GM21447 (cell line): ENCODE data around the gene ZNF740.

Experiments used
- ATAC-seq: cut with Tn5 transposase; IDR thresholded peaks from one replicate; pipeline ENCODE4 v1.9.1; 2021; ENCODE audit not compliant: unreplicated experiment

The ZNF740 gene

DNA sequence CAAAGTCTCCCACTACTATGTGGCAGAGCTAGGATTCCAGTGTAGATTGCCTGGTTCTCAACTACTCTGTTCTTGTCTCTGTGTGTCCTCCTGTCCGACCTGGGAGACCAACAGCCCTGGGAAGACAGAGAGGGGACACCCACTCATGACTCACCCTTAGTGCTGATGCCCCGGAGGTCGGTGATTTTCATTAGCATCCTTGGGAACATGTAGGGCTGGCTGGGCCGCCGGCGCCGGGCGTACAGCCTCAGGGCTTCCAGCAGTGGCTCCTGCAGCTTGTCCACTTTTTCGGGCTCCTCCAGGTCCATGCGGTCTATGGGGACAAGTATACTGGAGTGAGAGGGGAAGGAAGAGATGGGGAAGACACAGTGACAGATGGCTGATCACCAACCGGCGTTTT is 32.4 kb downstream of the ZNF740 start:
- no peak for ATAC-seq

DNA sequence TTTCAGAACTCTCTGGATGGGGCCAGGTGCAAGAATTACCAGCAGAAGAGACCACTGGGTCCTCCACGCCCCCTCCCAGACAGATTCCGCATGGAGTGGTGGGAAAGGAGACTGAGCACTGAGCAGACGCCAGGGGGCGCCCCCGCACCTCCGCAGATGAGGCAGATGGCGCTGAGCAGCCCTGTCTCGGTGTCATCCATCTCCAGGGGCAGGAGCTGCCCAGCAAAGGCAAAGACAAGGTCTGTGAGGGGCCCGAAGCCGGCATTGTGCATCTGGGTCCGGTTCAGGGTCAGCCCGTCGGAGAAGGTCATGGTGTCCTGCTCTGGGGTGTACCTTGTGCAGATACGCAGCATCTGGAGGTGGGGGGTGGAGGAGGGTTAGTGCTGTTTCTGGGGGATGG is 32.8 kb downstream of the ZNF740 start:
- ATAC-seq: no peak

DNA sequence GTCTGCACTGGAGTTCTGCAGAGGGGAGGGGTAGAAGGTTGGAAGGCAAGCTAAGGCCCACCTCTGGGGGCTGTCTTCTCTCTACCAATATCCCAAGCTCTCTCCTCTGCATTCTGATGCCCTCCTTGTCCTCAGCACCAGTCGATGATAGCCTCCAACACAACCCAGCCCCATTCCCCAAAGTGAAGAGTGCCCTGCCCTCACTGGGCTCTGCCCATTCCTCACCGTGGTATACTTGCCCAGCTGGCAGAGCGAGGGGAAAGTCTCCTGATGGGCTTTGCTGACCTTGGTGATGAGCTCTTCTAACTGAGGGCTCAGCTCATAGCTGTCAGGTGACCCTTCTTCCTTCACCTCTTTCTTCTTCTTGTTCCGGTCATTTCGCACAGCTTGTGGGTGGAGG is 33.7 kb downstream of the ZNF740 start:
- no peak for ATAC-seq

DNA sequence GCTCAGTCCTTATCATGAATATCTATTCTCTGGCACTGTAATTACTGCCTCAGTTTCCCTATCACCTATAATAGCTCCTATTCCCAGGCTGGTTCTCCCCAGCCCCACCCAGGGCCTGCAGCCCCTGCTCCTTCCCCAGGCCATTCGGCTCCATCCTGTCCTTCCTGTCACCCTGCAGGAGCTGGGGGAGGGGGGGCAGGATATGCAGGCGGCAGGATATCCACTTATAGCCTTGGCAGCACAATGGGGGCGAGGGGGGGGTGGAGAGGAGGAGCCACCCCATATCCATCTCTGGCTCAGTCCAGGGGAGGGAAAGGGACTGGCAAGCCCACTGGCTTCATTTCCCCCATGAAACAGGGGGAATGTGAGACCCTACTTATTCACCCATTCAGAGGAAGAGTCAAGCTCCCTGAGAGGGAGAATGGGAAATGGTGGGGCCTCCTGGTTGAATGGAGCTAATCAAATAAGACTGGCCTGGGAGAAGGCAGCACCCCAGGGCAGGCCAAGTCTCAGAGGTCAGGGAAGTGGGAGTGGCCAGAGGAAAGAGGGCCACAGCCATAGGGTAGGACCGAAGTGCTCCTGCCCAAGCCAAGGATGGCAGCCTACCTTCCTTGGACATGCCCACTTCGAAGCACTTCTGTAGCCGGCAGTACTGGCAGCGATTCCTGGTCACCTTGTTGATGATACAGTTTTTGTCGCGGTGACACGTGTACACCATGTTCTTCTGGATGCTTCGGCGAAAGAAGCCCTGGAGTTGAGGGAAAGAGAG is 34.3 kb downstream of the ZNF740 start:
- ATAC-seq: no peak

DNA sequence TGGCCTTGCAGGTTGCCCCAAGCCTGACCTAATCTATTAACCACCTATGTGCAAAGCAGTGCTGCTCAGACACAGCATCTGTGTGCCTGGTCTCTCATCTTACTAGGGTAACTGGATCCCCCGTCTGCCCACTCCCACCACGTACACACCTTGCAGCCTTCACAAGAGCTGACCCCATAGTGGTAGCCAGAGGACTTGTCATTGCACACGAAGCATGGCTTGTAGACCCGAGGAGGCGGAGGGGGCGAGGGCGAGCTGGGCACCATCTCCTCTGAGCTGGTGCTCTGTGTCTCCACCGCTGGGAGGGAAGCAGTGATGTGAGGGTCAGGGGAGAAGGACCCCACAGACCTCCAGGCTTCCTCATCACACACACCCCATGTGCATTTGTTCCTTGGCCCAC is 35.0 kb downstream of the ZNF740 start:
- no peak for ATAC-seq

DNA sequence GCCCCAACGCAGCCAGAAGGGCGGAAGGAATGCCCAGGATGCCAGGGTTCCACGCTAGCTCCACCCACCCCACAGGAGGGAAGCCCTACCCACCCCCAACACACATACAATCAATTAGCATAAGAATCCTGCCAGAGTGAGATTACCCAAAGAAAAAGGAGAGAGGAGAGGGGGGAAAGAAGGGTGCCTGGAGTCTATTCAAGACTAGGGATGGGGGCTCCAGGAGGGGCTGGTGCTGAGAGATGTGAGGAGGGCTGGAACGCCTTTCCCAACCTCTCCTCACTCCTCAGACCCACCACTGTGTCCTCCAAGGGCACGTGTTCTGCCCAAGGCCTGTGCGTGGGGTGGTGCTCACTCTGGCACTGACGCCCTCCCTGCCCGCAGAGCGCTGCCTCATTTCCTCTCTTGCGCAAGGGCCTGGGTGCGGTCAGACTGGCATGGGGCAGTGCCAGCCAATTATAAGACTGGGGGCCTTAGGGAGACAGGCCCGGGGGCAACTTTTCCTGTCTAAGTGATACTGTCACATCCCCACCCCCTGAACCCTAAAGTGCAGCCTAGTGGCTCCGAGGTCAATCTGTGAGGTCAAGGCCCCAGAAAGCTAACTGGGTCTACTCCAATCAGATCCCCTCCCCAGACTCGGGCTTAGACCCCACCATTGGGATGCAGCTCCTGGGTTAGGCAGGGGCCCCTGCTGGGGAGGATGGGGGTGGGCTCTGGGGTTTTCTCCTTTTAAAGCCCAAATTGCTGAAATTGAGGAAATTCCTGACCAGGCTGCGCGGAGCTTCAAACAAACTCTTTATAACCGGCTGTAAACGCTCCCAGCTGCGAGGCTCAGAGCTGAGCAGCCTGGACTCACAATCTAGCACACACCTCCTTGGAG is 36.8 kb downstream of the ZNF740 start:
- ATAC-seq: no peak

DNA sequence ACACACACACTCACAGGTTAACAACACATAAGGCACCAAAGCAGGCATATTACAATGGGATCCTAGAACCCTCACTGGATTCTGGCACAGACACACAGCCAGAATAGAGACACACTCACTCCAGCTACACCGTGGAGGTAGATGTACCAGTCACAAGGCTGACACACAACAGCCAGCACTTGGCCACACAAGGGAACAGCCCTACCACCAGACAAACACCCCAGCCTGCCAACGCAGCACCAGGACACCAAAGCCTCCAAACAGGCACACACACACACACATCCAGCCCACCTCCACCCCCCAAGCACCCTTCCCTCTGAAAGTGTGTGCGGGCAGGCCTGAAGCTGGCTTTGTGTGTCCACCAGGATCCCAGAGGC is 37.4 kb downstream of the ZNF740 start:
- no peak for ATAC-seq

DNA sequence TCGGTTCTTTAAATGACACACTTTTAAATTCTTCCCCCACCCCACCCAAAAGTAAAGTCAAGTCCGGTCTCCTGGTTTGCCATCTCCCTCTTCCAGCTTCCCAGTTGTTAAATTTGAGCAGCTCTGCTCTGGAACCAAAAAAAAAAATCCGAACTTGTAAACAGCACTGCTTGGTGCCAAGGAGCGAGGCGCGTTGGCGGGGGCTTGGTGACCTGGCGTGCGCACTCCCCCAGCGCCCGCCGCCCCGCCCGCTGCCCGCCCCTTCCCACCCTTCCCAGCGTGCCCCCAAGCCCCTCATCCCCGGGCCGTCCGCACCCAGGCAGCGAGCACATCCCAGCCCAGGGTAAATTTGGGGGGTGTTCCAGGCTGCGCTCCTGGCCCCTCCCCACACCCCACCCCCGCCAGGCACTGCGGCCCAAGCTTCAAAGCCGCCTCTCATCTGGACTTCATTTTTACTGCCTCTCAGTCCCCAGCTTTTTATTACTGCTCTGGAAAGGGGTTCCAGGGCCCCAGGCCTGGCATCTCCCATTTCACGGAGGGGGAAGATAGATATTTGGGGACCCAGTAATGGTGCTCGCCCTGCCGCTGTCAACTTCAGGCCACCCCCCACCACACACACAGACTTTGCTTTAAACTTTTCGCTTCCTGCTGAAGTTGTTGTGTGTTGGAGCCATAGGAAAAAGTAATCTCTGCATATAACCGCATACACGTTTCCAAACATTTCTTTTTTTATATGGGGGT is 38.2 kb downstream of the ZNF740 start:
- no peak for ATAC-seq

DNA sequence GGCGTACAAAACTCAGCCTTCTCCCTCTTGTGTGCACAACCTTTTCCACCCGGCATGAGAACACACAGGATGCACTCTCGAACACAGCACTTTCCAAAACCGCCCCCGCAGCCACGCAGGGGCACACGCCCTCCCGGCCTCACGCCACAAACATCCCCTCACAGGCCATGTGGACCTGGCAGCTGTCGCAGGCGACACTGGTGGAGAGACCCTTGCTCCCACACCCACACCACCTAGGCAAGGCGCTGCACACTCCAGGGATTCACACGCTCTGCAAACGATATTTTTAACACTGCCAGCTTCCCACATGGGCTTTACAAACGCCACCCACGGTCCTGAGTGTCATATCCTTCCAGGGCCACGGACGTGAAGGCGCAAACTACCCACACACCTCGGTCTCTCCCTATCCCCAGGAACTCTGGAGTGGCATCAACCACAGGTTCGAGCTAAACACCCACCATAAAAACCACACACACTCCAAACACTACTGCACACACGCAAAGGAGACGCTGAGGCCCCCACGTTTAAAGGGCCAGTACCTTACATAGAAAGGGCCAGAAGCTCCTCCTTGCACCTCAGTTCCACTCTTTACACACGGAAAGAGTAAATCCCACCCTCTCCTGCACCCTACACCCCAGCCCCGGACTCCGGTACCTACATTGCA is 38.9 kb downstream of the ZNF740 start:
- ATAC-seq: no peak

DNA sequence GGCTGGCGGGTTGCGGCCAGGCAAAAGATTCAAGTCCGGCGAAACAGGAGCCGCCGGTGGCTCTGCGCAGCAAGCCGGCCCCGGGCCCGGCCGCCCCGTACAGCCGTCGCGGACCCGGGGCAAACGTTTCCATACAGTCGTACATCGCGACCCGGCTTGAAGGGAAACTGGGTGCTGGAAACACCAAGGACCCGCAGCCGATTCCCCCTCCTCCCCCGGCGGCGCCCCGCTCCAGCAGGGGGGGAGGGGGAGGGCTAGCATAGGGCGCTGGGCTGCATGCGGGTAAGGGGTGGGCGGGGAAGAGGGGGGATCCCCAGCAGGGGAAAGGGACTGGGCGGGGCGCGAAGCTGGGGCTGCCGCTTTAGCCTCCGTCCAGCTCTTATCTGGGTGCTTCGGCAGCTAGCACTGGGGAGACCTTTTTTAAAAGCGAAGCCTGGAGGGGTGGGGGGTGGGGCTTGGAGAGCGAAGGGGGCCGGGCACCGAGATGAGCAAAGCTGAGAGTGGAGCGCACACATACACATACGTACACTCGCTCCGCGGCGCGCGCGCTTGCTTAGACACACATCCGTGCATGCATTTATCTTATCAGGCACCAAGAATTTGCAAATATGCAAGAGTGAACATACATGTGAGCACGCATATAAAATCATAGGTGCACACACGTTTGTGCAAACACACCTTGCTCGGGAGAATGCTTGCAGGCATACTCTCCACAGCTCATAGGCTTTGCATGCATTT is 39.6 kb downstream of the ZNF740 start:
- peak; percentile 39 for ATAC-seq

DNA sequence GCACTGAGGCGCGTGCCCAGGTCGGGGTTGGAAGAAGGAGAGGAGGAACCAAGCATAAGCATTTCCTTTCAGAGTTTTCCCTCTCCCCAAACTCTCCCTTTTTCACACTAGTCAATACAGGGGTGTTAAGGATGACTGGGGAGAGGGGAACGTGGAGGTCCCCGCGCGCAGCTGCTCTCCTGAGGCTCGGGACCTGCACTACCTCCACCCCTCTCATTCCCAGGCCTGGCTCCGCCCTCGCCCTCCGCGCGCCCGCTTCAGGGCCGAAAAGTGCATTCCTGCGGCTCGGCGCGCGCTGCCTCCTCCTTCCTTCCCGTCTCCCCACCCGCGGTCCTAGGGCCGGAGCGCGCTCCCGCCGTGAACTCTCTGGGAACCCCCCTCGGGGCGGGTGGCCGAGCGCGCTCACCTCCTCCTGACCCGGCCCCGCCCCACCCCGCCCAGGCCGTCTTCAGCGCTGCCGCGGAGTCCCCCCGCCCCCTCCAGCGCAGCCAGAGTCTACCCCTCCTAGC is 40.2 kb downstream of the ZNF740 start:
- ATAC-seq: peak; percentile 54

DNA sequence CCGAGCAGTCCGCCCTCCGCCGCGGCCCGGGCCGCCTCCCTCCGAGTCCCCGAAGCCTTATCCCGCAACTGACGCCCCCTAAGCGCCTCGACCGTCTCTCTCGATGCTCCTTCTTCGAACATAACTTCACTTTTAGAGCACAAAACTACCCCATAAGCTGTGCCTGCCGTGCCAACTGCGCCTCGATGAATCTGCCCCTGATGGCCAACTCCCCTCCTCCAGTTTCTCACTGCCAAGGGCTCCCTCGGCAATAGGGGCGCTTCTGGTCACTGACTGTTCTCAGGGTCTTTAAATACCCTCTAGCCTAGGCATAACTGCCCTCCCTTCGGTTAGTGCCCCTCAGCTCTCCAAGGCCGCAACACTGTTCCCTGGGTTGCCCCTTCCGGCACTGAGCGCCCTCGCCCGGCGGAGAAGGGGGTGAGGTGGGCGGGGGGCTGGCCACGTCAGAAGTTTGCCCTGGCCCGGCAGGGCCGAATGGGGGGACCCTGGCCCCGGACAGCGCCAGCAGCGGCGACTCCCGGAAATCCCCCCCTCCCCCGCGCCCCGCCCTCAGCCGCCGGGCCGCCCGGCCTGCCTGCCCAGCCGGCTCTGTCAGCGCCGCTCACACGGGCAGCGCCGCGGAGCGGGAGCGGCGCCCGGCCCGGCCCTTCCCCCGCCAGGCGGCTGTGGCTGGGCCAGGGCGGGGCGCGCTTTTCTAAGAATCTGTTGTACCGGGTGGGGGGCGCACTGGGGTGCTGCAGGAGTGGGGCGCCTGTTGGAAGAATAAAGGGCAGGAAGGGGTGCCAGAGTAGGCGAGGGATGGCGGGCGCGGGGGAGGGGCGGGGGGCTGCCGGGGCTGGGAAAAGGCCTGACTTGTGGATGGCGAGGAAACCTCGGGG is 40.9 kb downstream of the ZNF740 start:
- ATAC-seq: peak; percentile 26

DNA sequence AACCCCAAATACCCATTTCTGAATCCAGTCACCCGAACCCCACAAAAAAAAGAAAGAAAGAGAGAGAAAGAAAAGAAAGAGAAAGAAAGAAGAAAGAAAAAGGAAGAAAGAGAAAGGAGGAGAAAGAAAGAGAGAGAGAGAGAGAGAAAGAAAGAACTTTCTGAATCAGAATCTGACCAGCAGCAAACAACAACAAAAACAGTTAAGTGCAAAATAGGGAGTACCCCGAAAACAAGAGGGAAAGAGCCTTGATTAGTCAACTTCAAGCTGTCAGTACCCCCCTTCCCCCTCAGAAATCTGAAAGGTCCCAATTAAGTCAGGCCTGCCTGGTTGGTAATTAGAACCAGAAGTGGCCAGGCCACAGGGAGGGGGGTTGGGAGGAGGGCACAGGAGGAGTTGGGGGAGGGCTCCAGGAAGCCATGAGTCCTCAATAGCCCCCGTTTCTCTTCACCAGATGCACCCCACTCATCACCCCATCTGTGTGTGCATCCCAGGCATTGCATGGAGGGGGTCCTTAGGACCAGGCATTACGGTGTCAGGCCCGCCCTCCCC is 41.7 kb downstream of the ZNF740 start:
- ATAC-seq: no peak

DNA sequence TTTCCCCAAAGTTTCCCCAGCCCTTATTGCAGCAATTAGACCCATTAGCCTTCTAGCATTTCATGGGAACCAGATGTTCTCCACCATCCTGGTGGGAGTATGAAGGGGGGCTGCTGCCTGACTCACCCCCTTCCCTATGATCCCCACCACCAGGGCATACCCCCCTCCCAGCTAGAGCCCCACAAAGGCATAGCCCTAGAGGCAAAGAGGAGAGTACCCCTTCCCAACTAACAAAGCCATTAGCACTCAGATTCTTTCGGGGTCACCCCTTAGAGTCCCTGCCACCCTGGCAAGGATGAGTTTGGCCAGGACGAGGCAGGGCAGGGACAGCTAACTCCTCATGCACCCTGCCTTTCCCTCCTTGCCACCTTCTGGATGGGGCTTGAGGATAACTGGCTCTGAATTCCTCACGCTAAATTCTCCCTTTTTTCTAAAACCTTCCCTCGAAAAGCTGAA is 42.3 kb downstream of the ZNF740 start:
- ATAC-seq: no peak

DNA sequence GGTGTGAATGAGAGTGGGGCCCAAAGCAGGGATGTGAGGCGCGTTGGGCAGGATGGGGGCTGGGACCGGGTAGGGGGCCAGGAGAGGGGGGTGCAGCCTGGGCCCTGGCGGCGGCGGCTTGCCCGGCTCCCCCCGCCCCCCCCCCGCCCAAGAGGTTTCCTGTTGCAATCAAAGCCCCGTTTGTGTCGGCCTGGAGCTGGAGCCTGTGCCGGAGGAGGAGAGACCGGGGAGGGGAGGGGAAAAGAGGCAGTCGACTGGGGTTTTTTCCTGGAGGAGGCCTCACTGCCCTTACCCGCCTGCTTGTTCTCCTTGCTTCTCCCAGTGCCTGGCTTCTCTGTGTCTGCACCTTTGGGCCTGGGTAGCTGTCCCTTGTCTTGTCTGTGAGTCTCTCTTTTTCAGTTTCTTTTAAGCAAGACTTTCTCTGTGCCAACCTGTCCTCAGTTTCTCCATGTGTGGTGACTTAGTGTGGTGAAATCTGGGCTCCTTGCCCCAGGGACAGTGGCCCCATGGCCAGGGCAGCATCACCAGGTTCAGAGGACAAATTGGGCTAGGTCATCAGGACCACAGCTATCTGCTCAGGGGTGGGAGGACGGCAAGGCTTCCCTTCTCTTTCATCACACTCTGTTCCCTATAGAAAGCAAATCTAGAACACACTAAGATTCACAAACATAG is 43.0 kb downstream of the ZNF740 start:
- ATAC-seq: no peak

DNA sequence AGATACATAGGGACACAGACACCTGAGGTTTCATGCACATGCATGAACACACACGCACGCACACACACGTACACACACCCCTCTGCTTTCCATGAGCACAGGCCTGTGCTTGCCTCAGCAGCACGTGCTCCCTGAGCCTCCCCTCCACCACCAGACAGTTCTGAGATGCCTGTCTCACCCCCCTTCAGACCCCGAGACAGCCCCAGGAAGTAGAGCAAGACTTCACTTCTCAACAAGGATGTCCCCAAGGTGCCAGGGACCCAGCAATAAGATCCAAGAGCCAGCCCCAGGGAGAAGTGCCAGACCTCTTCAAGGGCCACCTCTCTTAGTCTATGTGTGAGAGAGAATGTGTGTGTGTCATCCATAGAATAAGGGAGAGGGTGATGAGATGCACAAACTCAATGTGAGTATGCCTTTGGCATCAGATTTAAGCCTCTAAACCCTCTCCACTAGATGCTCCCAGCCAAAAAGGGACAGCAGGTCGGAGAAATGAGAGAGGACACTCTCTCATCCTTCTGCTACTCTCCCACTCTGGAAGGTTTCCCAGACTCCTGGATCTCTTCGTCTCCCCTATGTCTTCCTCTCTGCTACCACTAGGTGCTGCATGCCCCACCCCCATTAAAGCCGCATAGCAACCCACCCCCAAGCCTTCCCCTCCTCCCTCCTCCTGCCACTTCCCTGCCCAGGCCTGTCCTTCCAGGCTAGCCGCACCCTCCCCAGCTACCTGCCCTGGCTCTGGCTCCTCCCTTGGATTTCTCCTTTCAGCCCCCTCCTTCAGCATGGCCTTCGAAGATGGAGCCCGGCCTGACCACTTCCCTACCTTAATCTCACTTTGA is 43.8 kb downstream of the ZNF740 start:
- ATAC-seq: no peak

DNA sequence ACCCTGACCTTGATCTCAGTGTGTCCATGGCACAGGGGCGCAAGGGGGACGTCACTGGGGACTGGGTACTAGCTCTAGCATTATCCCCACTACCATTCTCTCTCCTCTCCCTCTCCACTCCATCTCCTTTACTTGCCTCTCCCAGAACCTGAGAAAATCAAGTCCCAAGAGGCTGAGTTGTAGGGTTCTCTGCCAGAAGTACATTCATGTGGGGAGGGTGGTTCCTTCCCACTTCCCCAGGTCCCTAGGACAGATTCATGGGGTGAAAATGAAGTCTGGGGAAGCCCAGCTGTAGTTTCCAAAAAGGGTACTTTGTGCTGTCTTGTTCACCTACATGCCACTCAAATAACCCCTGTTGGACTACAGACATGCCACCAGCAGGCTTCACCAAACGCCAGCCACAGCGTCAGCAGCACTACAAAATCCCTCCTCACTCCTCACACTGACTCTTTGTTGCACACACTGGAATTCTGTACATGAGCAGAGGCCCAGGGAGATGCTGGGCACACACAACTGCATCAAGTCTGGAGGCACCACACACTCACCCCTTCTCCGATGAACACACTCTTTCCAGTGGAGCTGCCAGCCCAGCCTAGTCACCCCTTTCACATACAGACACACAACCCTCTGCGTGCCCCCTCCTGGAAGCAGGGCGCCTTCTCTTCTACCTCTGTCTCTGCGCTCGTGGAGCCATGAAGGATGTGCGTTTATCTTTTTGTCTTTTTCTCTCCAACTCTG is 44.5 kb downstream of the ZNF740 start:
- ATAC-seq: no peak
